ENCODE measurements around the gene TMPRSS2.
"Not testable (repeated sequence)": the region's sequence is repeated elsewhere in the genome, so short reads cannot be mapped to it uniquely, and the experiment has no call there.

Gene TMPRSS2

DNA sequence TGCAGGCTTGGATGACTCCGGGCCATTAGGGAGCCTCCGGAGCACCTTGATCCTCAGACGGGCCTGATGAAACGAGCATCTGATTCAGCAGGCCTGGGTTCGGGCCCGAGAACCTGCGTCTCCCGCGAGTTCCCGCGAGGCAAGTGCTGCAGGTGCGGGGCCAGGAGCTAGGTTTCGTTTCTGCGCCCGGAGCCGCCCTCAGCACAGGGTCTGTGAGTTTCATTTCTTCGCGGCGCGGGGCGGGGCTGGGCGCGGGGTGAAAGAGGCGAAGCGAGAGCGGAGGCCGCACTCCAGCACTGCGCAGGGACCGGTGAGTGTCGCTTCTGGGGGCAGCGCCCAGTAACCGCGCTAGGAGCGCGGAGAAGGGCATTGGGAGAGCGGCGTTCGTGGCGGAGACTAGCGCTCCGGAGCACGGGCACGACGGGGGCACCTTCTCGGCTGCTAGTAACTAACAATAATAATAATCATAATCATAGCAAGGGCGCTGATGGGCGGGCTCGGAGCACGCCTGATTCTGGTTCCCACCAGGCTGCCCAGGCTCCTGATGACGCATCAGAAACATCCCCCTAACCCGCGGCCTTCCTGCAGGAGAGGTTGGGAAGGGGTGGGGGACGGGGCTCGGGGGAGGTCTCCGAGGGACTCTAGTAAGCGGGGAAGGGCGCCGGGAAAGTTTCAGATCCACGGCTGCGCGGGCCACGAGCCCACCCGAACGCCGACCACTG is 81.8 kb downstream of the TMPRSS2 start, which contains the start of gene MX1:
MX1 (plus strand) TSS at position 286 of the 722 bp plus-strand sequence. CDS start 5,832 bp downstream, outside the sequence.
- peak; percentile 22 for DNase-seq (ENCODE audit: low spot score)

DNA sequence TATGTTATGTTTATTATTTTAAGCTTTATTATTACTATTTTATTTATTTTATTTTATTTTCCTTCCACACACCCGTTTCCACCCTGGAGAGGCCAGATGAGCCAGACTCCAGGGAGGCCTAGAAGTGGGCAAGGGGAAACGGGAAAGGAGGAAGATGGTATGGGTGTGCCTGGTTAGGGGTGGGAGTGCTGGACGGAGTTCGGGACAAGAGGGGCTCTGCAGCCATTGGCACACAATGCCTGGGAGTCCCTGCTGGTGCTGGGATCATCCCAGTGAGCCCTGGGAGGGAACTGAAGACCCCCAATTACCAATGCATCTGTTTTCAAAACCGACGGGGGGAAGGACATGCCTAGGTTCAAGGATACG is 82.4 kb downstream of the TMPRSS2 start:
- DNase-seq (ENCODE audit: low spot score): no peak

DNA sequence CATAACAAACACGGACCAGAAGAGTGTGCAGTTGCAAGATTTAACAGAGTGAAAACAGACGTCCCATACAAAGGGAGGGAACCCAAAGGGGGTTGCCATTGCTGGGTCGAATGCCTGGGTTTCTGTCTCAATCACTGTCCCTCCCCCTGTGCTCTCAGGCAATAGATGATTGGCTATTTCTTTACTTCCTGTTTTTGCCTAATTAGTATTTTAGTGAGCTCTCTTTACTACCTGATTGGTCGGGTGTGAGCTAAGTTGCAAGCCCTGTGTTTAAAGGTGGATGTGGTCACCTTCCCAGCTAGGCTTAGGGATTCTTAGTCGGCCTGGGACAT is 84.7 kb downstream of the TMPRSS2 start:
- DNase-seq (ENCODE audit: low spot score): not testable (repeated sequence)

DNA sequence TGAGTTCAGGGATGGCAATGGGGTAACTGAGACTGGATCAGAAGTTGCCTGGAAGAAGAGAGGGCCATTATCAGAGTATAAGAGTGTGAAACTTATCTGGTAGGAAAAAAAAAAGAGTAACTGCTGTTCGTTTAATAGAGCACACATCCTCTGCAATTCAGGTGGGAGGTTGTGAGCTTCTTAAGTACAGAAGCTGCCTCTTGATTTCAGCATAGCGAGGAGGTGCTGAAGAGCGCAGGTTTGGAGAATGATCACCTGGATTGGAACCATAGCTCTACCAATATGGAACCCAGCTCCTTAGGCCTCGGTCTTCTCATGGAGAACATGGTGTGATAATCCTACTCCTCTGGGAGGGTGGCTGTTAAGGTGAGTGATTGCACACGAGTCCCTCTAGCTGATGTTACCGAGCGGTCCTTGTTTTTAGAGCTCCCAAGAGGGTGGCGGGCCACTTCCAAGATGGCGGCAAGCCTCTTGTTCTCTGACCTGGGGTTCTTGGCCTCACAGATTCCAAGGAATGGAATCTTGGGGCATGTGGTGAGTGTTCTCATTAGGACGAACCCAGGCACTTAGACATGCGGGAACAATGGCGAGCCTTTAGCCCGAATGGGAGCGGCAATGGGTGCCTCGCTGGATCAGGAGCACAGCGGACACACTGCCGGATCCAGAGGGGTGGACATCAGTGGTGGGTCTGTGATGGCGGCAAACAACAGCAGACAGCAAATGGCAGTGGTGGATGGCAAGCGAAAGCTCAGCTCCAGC is 85.2 kb downstream of the TMPRSS2 start:
- DNase-seq (ENCODE audit: low spot score): peak; percentile 26

DNA sequence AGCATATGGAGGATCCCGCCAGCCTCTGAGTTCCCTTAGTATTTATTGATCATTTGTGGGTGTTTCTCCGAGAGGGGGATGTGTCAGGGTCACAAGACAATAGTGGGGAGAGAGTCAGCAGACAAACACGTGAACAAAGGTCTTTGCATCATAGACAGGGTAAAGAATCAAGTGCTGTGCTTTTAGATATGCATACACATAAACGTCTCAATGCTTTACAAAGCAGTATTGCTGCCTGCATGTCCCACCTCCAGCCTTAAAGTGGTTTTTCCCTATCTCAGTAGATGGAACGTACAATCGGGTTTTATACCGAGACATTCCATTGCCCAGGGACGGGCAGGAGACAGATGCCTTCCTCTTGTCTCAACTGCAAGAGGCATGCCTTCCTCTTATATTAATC is 87.0 kb downstream of the TMPRSS2 start:
- DNase-seq (ENCODE audit: low spot score): not testable (repeated sequence)

DNA sequence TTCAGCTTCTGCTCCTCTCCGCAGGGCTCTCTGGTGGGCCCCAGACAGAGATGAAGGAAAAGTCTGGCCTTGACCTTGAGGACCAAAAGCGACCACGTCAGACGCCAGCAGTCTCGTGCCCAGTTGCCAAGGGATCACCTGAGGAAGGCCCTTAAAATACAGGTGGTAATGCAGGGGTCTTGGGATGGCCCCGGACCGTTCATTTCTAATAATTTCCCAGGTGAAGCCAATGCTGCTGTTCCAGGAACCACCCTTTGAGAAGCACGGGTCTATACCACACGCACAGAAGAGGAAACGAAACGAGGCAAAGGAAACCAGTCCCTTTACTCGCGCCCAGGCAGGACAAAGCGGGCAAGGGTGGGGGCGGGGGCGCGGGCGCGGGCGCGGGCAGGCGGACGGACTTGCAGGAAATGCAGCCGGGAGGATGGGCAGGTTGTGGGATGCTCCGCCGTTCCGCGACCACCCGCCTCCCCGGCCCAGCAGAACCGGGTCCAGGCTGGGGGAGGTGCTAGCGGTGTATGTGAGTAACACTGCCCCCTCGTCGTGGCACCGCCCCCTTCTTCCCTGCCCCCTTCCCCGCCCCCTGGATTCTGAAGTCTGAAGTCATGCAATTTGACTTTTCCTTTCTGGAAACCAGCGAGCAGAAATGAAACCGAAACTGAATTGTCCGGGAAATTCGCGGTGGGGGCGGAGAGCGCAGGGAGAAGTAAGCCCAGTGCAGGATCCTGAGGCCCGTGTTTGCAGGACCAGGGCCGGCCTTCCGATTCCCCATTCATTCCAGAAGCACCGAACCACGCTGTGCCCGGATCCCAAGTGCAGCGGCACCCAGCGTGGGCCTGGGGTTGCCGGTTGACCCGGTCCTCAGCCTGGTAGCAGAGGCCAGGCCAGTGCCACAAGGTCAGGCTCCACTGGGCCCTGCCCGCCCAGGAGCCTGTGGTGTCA is 87.8 kb downstream of the TMPRSS2 start:
- peak; percentile 71 for DNase-seq (ENCODE audit: low spot score)

DNA sequence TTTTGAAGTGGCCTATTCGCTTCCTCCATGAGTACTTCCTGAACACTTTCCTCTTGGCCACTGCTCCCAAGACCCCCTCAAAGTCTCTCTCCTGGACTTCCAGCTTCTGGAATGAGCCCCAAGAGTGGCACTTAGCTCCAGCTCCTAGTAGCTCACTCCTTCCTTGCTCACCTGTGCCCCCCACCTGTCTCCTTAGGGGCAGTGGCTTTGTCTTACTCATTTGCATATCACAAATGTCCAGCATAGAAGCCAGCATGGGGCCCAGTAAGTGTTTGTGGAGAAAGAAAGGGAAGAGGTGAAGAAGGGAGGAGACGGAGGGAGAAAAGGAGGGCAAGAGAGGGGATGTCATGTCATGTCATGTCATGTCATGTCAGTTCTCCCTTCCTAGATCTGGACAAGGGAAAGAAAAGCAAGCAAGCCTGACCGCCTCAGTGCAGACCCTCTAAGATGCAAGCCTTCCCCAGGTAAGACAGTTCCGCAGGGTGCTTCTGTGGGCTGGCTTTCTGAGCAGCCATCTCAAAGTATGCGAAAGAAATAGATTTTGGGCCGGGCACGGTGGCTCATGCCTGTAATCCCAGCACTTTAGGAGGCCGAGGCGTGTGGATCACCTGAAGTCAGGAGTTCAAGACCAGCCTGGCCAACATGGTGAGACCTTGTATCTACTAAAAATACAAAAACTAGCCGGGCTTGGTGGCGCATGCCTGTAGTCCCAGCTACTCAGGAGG is 88.8 kb downstream of the TMPRSS2 start:
- DNase-seq (ENCODE audit: low spot score): no peak

DNA sequence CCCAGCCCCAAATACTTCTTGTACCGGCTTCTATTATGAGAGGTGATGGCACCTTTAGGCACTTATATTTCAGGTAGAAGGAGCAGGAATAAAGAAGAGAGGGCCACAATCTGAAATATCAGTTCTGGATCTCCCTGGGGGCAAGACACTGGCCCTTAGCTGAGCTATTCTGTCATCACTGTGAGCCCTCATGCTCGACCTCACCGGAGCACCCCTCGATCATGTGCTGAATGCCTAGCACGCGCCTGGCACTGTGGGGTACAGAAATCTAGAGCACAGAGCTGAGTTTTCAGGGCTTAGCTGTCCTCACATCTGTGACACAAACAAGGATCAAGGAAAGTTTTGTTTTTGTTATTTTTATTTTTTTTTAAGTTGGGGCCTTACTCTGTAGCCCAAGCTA is 89.6 kb downstream of the TMPRSS2 start:
- no peak for DNase-seq (ENCODE audit: low spot score)

DNA sequence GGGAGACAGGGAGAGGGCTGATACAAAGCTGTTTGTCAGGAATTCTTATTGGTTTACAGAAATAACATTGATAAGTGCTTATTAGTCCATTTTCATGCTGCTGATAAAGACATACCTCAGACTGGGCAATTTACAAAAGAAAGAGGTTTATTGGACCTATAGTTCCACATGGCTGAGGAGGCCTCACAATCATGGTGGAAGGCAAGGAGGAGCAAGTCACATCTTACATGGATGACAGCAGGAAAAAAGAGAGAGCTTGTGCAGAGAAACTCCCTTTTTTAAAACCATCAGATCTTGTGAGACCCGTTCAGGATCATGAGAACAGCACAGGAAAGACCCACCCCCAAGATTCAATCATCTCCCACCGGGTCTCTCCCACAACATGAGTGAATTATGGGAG is 90.5 kb downstream of the TMPRSS2 start:
- DNase-seq (ENCODE audit: low spot score): not testable (repeated sequence)
